Body of pancreas (tissue), 4 donors: ENCODE results near the gene LMX1A. TPM values are rescaled to one million over a fixed set of nuclear protein-coding genes. Genes with fewer than 3 reads are reported as not detected.

Source experiments
- ATAC-seq: fragments of 150-250 bp; one replicate; pipeline ENCODE4 v1.9.1; 2016
- DNase-seq, 4 donors: peaks; one replicate each; pipeline ENCODE4 v3.0.0-alpha.2; 2019
- H3K27ac ChIP-seq, 4 donors: fragments of 200-600 bp; sonication (generic); 1 replicate in 3 of 4; 2 replicates in 1 of 4; pipeline versions ENCODE4 v1.5.1 to v1.6.1; 2016 to 2019; ENCODE audit warnings: mild to moderate bottlenecking in 1 of 4, mixed read lengths in 1 of 4, moderate library complexity in 1 of 4
- H3K27me3 ChIP-seq, 2 donors: fragments of 200-600 bp; sonication (generic); one replicate each; pipeline ENCODE4 v1.6.0; 2016; ENCODE audit warnings: mild to moderate bottlenecking in 1 of 2
- H3K36me3 ChIP-seq, 2 donors: fragments of 200-600 bp; sonication (generic); replicated peaks in 1 of 2; 2 replicates each; pipeline ENCODE4 v1.5.1; 2016; ENCODE audit warnings: low read depth in 2 of 2; ENCODE audit not compliant: insufficient read depth in 1 of 2
- H3K4me1 ChIP-seq: fragments of 200-600 bp; sonication (generic); one replicate; pipeline ENCODE4 v1.6.0; 2016
- H3K4me3 ChIP-seq, 2 donors: fragments of 200-600 bp; sonication (generic); 1 replicate in 1 of 2; 2 replicates in 1 of 2; pipeline ENCODE4 v1.5.1; 2016 to 2019
- H3K9me3 ChIP-seq, 3 donors: fragments of 200-600 bp; sonication (generic); 1 replicate in 2 of 3; 2 replicates in 1 of 3; pipeline ENCODE4 v1.5.1; 2016
- CTCF ChIP-seq, 7 experiments: fragments of 450-650 bp in 4 of 7; fragments of 200-600 bp in 3 of 7; sonication (generic) in 3 of 7; IDR thresholded peaks; one replicate each; pipeline ENCODE4 v1.5.1; 2016 to 2019; ENCODE audit warnings: antibody characterized with exemption in 7 of 7
- POLR2A ChIP-seq, 3 donors: fragments of 450-650 bp; IDR thresholded peaks; one replicate each; pipeline ENCODE4 v1.6.1; 2016; ENCODE audit warnings: antibody characterized with exemption in 3 of 3, mild to moderate bottlenecking in 2 of 3
- WGBS, 2 donors: methylation state at CpG; one replicate each; pipeline ENCODE4 v1.1.5; 2017; 5-methylcytosine and 5-hydroxymethylcytosine counted together
- intact Hi-C: fragments of 100-400 bp; cut with DNase I; formaldehyde crosslinking; loops from one replicate; pipeline ENCODE4 v1.15.1; 2023
- total RNA-seq, 2 donors: library from RNA; depleted of rRNA; stranded (reverse); fragments of >200 nt; gene quantifications; one replicate each; pipeline ENCODE4 v1.1.0, GENCODE V29; 2016

Gene LMX1A
- total RNA-seq, 2 donors from 2014 or later, result not detected

- Histone ChIP-seq H3K27me3 (peaks cover 0 to 5% of the 10 kb centered on the region in 2 donors), H3K4me1 (peaks cover 17% of the 10 kb centered on the region), H3K4me3 (peak overlapping the region; percentile 26 to 33), H3K9me3 (no peaks in the 10 kb centered on the region), H3K27ac (no peak overlapping the region), H3K36me3 (no peaks in the 10 kb centered on the region)
- DNase-seq, result peak in 3 of 4 donors; percentile 13 to 46 (median 26)
- peak; percentile 74 for ATAC-seq
- no peak for TF ChIP-seq CTCF (IDR thresholded peaks at IDR 0.05)
- TF ChIP-seq POLR2A (IDR thresholded peaks at IDR 0.05), result no peak
- intact Hi-C loops, result no loop called here
- WGBS, 2 donors, result 3 to 5% methylated on average over 30 to 56 of the region's 56 CpGs
Observed at GRCh38 chr1:165235155-165235776, 121.2 kb downstream of the LMX1A start.

GRCh38 chr1:165234149-165234548 lies 122.4 kb downstream of the LMX1A start:
- no peak for DNase-seq
- TF ChIP-seq CTCF (IDR thresholded peaks at IDR 0.05) (no peak), POLR2A (IDR thresholded peaks at IDR 0.05) (no peak)
- H3K9me3 ChIP-seq, result no peaks in the 10 kb centered on the region
- ATAC-seq, result no peak
- WGBS, 2 donors, result 73 to 91% methylated on average over 4 of the region's 4 CpGs
- no peak overlapping the region for H3K27ac ChIP-seq
- H3K27me3 ChIP-seq, result peaks cover 0 to 5% of the 10 kb centered on the region in 2 donors
- H3K4me3 ChIP-seq, result no peak overlapping the region
- intact Hi-C loops, result no loop called here
- peaks cover 17% of the 10 kb centered on the region for H3K4me1 ChIP-seq
- no peaks in the 10 kb centered on the region for H3K36me3 ChIP-seq

GRCh38 chr1:165228676-165229075 lies 127.8 kb downstream of the LMX1A start:
- no peaks in the 10 kb centered on the region for H3K9me3 ChIP-seq
- no peaks in the 10 kb centered on the region for H3K4me1 ChIP-seq
- 17 to 18% methylated on average over 2 of the region's 2 CpGs for WGBS, 2 donors
- ATAC-seq (no peak), DNase-seq (no peak)
- TF ChIP-seq POLR2A (IDR thresholded peaks at IDR 0.05), result no peak
- no peak for TF ChIP-seq CTCF (IDR thresholded peaks at IDR 0.05)
- H3K27ac ChIP-seq, result no peak overlapping the region
- H3K36me3 ChIP-seq, result no peaks in the 10 kb centered on the region
- no peak overlapping the region for H3K4me3 ChIP-seq
- H3K27me3 ChIP-seq, result peaks cover 0 to under 1% of the 10 kb centered on the region in 2 donors
- intact Hi-C loops, result no loop called here

- no peak for TF ChIP-seq POLR2A (IDR thresholded peaks at IDR 0.05)
- no peak for TF ChIP-seq CTCF (IDR thresholded peaks at IDR 0.05)
- DNase-seq (no peak), ATAC-seq (no peak)
- no peak overlapping the region for H3K4me3 ChIP-seq
- no peak overlapping the region for H3K27ac ChIP-seq
- intact Hi-C loops, result no loop called here
- H3K27me3 ChIP-seq, result no peaks in the 10 kb centered on the region
- WGBS, 2 donors, result 35 to 39% methylated on average over 2 of the region's 2 CpGs
- no peaks in the 10 kb centered on the region for H3K9me3 ChIP-seq
- H3K36me3 ChIP-seq, result no peaks in the 10 kb centered on the region
- H3K4me1 ChIP-seq, result no peaks in the 10 kb centered on the region
Observed at GRCh38 chr1:165228111-165228655, 128.3 kb downstream of the LMX1A start.

- no peaks in the 10 kb centered on the region for H3K36me3 ChIP-seq
- 59 to 90% methylated on average over 2 of the region's 2 CpGs for WGBS, 2 donors
- H3K4me1 ChIP-seq, result no peaks in the 10 kb centered on the region
- H3K9me3 ChIP-seq, result no peaks in the 10 kb centered on the region
- intact Hi-C loops, result no loop called here
- H3K27me3 ChIP-seq, result no peaks in the 10 kb centered on the region
- no peak overlapping the region for H3K27ac ChIP-seq
- TF ChIP-seq CTCF (IDR thresholded peaks at IDR 0.05) (no peak), POLR2A (IDR thresholded peaks at IDR 0.05) (no peak)
- H3K4me3 ChIP-seq, result no peak overlapping the region
- DNase-seq (no peak), ATAC-seq (no peak)
Observed at GRCh38 chr1:165226326-165226725, 130.2 kb downstream of the LMX1A start.
